ENCODE data around the gene TPK1.
"Not testable (repeated sequence)": the region's sequence is repeated elsewhere in the genome, so short reads cannot be mapped to it uniquely, and the experiment has no call there.

TPK1 gene

GRCh38 chr7:144729226-144729625 lies 106.6 kb downstream of the TPK1 start:
- in situ Hi-C loops (cut with HindIII; ENCODE audit: low sequenced_read_pairs) = no loop called here

- in situ Hi-C loops (cut with HindIII; ENCODE audit: low sequenced_read_pairs) = no loop called here
These were observed 107.3 kb downstream of the TPK1 start for GRCh38 chr7:144728551-144728950.

GRCh38 chr7:144726840-144727239 lies 109.0 kb downstream of the TPK1 start:
- in situ Hi-C loops (cut with HindIII; ENCODE audit: low sequenced_read_pairs) = not testable (repeated sequence)

- in situ Hi-C loops (cut with HindIII; ENCODE audit: low sequenced_read_pairs) = no loop called here
These were observed 110.8 kb downstream of the TPK1 start for GRCh38 chr7:144725070-144725469.

- in situ Hi-C loops (cut with HindIII; ENCODE audit: low sequenced_read_pairs) = no loop called here
These were observed 112.6 kb downstream of the TPK1 start for GRCh38 chr7:144723301-144723700.

GRCh38 chr7:144720710-144721109 lies 115.1 kb downstream of the TPK1 start:
- in situ Hi-C loops (cut with HindIII; ENCODE audit: low sequenced_read_pairs) = no loop called here

- in situ Hi-C loops (cut with HindIII; ENCODE audit: low sequenced_read_pairs) = no loop called here
These were observed 115.7 kb downstream of the TPK1 start for GRCh38 chr7:144720149-144720548.

- in situ Hi-C loops (cut with HindIII; ENCODE audit: low sequenced_read_pairs) = no loop called here
These were observed 118.1 kb downstream of the TPK1 start for GRCh38 chr7:144717720-144718119.

GRCh38 chr7:144713850-144714249 lies 122.0 kb downstream of the TPK1 start:
- in situ Hi-C loops (cut with HindIII; ENCODE audit: low sequenced_read_pairs) = no loop called here

- in situ Hi-C loops (cut with HindIII; ENCODE audit: low sequenced_read_pairs) = no loop called here
These were observed 125.1 kb downstream of the TPK1 start for GRCh38 chr7:144710791-144711190.

GRCh38 chr7:144709066-144709465 lies 126.8 kb downstream of the TPK1 start:
- in situ Hi-C loops (cut with HindIII; ENCODE audit: low sequenced_read_pairs) = no loop called here

- in situ Hi-C loops (cut with HindIII; ENCODE audit: low sequenced_read_pairs) = no loop called here
These were observed 144.6 kb downstream of the TPK1 start for GRCh38 chr7:144691240-144691639.

- in situ Hi-C loops (cut with HindIII; ENCODE audit: low sequenced_read_pairs) = no loop called here
These were observed 153.1 kb downstream of the TPK1 start for GRCh38 chr7:144682581-144683280.

- in situ Hi-C loops (cut with HindIII; ENCODE audit: low sequenced_read_pairs) = no loop called here
These were observed 159.4 kb downstream of the TPK1 start for GRCh38 chr7:144676492-144676891.

GRCh38 chr7:144674550-144674949 lies 161.3 kb downstream of the TPK1 start:
- in situ Hi-C loops (cut with HindIII; ENCODE audit: low sequenced_read_pairs) = no loop called here

GRCh38 chr7:144672869-144673268 lies 163.0 kb downstream of the TPK1 start:
- in situ Hi-C loops (cut with HindIII; ENCODE audit: low sequenced_read_pairs) = no loop called here

- in situ Hi-C loops (cut with HindIII; ENCODE audit: low sequenced_read_pairs) = no loop called here
These were observed 164.4 kb downstream of the TPK1 start for GRCh38 chr7:144671429-144671828.

GRCh38 chr7:144670218-144670617 lies 165.6 kb downstream of the TPK1 start:
- in situ Hi-C loops (cut with HindIII; ENCODE audit: low sequenced_read_pairs) = no loop called here

- in situ Hi-C loops (cut with HindIII; ENCODE audit: low sequenced_read_pairs) = no loop called here
These were observed 167.3 kb downstream of the TPK1 start for GRCh38 chr7:144668503-144668902.

- in situ Hi-C loops (cut with HindIII; ENCODE audit: low sequenced_read_pairs) = no loop called here
These were observed 170.0 kb downstream of the TPK1 start for GRCh38 chr7:144665689-144666381.

- in situ Hi-C loops (cut with HindIII; ENCODE audit: low sequenced_read_pairs) = no loop called here
These were observed 176.6 kb downstream of the TPK1 start for GRCh38 chr7:144659211-144659610.

- in situ Hi-C loops (cut with HindIII; ENCODE audit: low sequenced_read_pairs) = no loop called here
These were observed 178.8 kb downstream of the TPK1 start for GRCh38 chr7:144656965-144657517.
